Spinal cord (tissue), 10 donors: ENCODE results near the gene RARA. TPM values are rescaled to one million over a fixed set of nuclear protein-coding genes. Genes with fewer than 3 reads are reported as not detected.

Source experiments
- DNase-seq, 6 donors: peaks; one replicate each; pipeline versions ENCODE4 v3.0.0 to v3.0.0-alpha.2; 2013 to 2015; ENCODE audit warnings: low spot score in 6 of 6, low read depth in 4 of 6
- H3K27ac ChIP-seq: one replicate; pipeline ENCODE4 v1.5.1; 2013; ENCODE audit warnings: low read depth, low read length, control low read depth
- H3K27me3 ChIP-seq: one replicate; pipeline ENCODE4 v1.6.1; 2013; ENCODE audit warnings: low read length; ENCODE audit not compliant: control insufficient read depth, insufficient read depth
- H3K36me3 ChIP-seq: one replicate; pipeline ENCODE4 v1.6.1; 2013; ENCODE audit warnings: low read length; ENCODE audit not compliant: control insufficient read depth, insufficient read depth
- H3K4me1 ChIP-seq: one replicate; pipeline ENCODE4 v1.6.1; 2013; ENCODE audit warnings: low read length; ENCODE audit not compliant: control insufficient read depth, insufficient read depth
- H3K4me3 ChIP-seq: one replicate; pipeline ENCODE4 v1.5.1; 2013; ENCODE audit warnings: low read depth, low read length, control low read depth
- H3K9me3 ChIP-seq: one replicate; pipeline ENCODE4 v1.6.1; 2013; ENCODE audit warnings: low read length; ENCODE audit not compliant: control insufficient read depth, insufficient read depth
- WGBS: methylation state at CpG from one replicate; pipeline ENCODE4 v1.1.5; 2013; ENCODE audit warnings: missing lambda C conversion rate; ENCODE audit not compliant: insufficient coverage; 5-methylcytosine and 5-hydroxymethylcytosine counted together
- polyA plus RNA-seq, 2 donors: library from polyadenylated mRNA; unstranded; fragments of 120-200 nt; gene quantifications; one replicate each; pipeline ENCODE4 v1.2.1, GENCODE V29; 2013; ENCODE audit not compliant: insufficient read length in 2 of 2
- total RNA-seq, 2 donors: library from RNA; depleted of rRNA in 1 of 2; stranded (reverse); fragments of 120-200 nt in 1 of 2; fragments of >200 nt in 1 of 2; gene quantifications; one replicate each; pipeline versions ENCODE4 v1.2.3 to v1.2.4, GENCODE V29; 2013 to 2014
- donor health status: healthy.

RARA gene
- total and polyA plus RNA-seq, 4 donors: 10.2 to 54.5 (median 36.9) TPM

- 43% methylated on average over 2 of the region's 2 CpGs for WGBS
- H3K27me3 ChIP-seq: no peaks in the 10 kb centered on the region
- H3K4me3 ChIP-seq: no peak overlapping the region
- H3K27ac ChIP-seq: peak overlapping the region; percentile 94
- no peaks in the 10 kb centered on the region for H3K9me3 ChIP-seq
- peak in 1 of 6 donors; percentile 14 for DNase-seq
- peaks cover 67% of the 10 kb centered on the region for H3K4me1 ChIP-seq
- H3K36me3 ChIP-seq: no peaks in the 10 kb centered on the region
Observed at GRCh38 chr17:40306395-40306794, 2.6 kb upstream of the RARA start.

DNA sequence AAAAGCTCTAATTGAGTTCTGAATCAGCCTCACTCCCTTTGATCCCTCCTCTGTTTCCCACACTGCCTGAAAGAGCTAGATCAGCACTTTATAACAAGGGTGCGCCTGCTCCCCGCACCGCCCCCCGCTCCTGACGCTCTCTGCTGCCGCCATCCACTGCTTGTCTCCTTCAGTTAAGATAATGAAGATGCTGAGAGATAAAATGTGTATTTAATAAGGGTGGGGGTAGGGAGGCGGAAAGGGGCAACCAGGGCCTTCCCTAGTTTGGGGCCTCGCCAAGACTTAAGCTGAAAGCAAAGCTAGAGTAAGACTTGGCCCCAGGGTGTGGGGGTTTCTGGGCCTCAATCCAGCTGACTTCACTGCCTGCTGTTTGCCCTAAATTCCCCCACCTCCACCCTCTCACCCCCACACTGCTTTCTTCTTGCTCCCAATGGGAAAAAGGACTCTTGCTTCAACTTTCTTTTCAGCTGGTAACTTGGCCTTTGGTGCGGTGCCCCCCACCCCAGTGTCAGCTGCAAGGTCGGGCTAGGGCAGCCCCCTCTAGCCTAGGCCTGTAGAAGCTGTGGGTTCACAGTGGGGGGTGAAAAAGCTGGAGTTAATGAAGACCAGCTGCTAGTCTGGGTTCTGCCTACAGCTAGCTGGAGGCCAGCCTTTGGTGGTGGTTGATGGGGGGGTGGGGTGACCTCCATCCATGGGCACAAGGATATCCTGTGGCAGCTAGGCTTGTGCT is 1.8 kb upstream of the RARA start:
- Histone ChIP-seq H3K4me3 (no peak overlapping the region), H3K9me3 (no peaks in the 10 kb centered on the region), H3K36me3 (no peaks in the 10 kb centered on the region), H3K27me3 (no peaks in the 10 kb centered on the region), H3K4me1 (peaks cover 75% of the 10 kb centered on the region), H3K27ac (peak overlapping the region; percentile 94)
- peak in 3 of 6 donors; percentile 54 to 90 (median 83) for DNase-seq
- 4% methylated on average over 8 of the region's 10 CpGs for WGBS

DNA sequence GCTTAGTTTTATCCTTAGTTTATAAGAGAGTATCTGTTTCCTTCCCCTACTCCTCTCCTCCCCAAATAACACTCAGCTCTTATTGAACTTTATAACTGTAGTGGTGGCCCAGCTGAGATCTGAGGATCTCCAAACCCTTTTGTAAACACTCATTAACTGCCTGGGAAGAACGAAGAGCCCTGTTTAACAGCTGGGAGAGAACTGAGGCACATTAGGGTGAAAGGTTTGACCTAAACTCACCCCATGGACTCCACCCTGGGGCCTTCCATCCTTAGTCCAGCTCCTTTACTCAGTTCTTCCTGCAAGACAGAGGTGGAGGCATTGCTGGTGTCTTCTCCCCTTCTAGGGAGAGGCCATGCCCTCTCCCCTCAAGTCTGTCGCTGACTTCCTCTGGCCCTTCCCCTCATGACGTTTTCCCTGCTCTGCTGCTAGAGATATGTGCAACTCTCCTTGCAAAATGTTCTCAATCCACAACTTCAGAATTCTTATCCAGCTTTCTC is 1.2 kb upstream of the RARA start:
- no peak overlapping the region for H3K4me3 ChIP-seq
- peaks cover 81% of the 10 kb centered on the region for H3K4me1 ChIP-seq
- no peaks in the 10 kb centered on the region for H3K9me3 ChIP-seq
- H3K36me3 ChIP-seq: no peaks in the 10 kb centered on the region
- peak overlapping the region; percentile 94 for H3K27ac ChIP-seq
- WGBS: 50% methylated on average over 2 of the region's 3 CpGs
- DNase-seq: peak in 1 of 6 donors; percentile 56
- H3K27me3 ChIP-seq: no peaks in the 10 kb centered on the region

GRCh38 chr17:40309949-40310510 is 1.1 kb downstream of the RARA start:
- peak in 1 of 6 donors; percentile 17 for DNase-seq
- no peaks in the 10 kb centered on the region for H3K27me3 ChIP-seq
- peak overlapping the region; percentile 94 for H3K27ac ChIP-seq
- peaks cover 84% of the 10 kb centered on the region for H3K4me1 ChIP-seq
- H3K4me3 ChIP-seq: peak overlapping the region; percentile 72
- no peaks in the 10 kb centered on the region for H3K9me3 ChIP-seq
- H3K36me3 ChIP-seq: no peaks in the 10 kb centered on the region
- 43% methylated on average over 1 of the region's 2 CpGs for WGBS

DNA sequence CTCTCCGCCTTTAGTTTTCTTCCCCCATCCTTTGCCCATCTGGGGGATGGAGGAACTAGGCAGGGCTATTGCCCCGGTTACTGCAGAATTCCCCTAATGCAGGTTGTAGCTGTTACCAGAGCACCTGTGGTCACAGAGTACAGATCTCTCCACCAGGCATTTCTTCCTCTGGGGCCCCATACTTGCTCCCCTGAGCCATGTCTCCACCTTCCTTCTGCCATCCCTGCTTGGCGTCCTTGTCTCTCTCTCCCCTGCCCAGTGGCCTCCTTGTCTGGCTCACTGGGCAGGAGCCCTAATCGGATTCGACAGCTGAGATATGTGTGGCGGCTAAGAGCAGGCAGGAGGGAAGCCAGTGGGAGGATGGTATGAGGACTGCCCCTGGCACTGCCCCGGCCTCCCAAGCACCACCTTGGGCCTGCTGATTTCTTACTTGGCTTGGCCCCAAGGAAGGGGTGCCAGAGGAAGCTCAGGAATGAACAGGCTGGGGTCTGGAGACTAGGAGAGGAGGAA is 2.0 kb downstream of the RARA start:
- H3K36me3 ChIP-seq: no peaks in the 10 kb centered on the region
- WGBS: 36% methylated on average over 2 of the region's 7 CpGs
- H3K27ac ChIP-seq: peak overlapping the region; percentile 94
- peak overlapping the region; percentile 72 for H3K4me3 ChIP-seq
- no peaks in the 10 kb centered on the region for H3K9me3 ChIP-seq
- peaks cover 90% of the 10 kb centered on the region for H3K4me1 ChIP-seq
- no peaks in the 10 kb centered on the region for H3K27me3 ChIP-seq
- peak in 2 of 6 donors; percentile 52 to 62 for DNase-seq

DNA sequence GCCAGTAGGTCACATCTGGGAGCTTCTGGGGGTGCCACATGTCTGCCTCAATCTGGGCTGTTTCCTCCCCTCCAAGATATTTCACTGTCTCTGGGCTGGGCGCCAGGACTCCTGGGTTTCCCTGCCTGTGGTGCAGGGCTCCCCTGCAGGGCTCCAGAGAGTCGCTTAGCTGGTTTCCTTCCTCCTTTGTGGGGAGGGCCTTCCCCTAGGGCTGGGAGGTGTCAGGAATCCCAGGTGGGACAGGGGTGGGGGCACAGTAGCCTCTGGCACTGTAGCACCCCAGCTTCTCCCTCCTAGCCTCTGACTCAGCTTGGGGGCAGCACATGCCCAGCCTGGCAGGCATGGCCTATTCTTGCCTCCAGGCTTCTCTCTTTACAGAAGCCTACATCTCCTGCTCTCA is 2.6 kb downstream of the RARA start:
- WGBS: 43% methylated on average over 1 of the region's 2 CpGs
- Histone ChIP-seq H3K9me3 (no peaks in the 10 kb centered on the region), H3K4me3 (no peak overlapping the region), H3K27ac (peak overlapping the region; percentile 94), H3K36me3 (no peaks in the 10 kb centered on the region), H3K4me1 (peaks cover 93% of the 10 kb centered on the region), H3K27me3 (no peaks in the 10 kb centered on the region)
- DNase-seq: peak in 1 of 6 donors; percentile 63

- peak in 1 of 6 donors; percentile 76 for DNase-seq
- Histone ChIP-seq H3K4me3 (no peak overlapping the region), H3K4me1 (peaks cover 93% of the 10 kb centered on the region), H3K9me3 (no peaks in the 10 kb centered on the region), H3K36me3 (no peaks in the 10 kb centered on the region), H3K27me3 (no peaks in the 10 kb centered on the region), H3K27ac (peak overlapping the region; percentile 94)
- 44% methylated on average over 5 of the region's 7 CpGs for WGBS
Observed at GRCh38 chr17:40312131-40312731, 3.3 kb downstream of the RARA start.

GRCh38 chr17:40312893-40313667 is 4.1 kb downstream of the RARA start:
- Histone ChIP-seq H3K27me3 (no peaks in the 10 kb centered on the region), H3K4me1 (peaks cover 93% of the 10 kb centered on the region), H3K4me3 (no peak overlapping the region), H3K27ac (peak overlapping the region; percentile 94), H3K9me3 (no peaks in the 10 kb centered on the region), H3K36me3 (no peaks in the 10 kb centered on the region)
- no peak for DNase-seq
- 37% methylated on average over 2 of the region's 4 CpGs for WGBS
